HepG2 (cell line): Measurements from ENCODE around the gene SPTBN4. TPM values are rescaled to one million over a fixed set of nuclear protein-coding genes. Genes with fewer than 3 reads are reported as not detected.

ENCODE experiments used
- CSRNP2 ChIP-seq: sonication (generic); formaldehyde crosslinking; conservative IDR thresholded peaks from 2 replicates; pipeline ENCODE4 v1.8.0; 2022; ENCODE audit warnings: low read depth, missing genetic modification reagents
- E2F2 ChIP-seq: sonication (generic); formaldehyde crosslinking; IDR thresholded peaks from 2 replicates; pipeline ENCODE4 v1.4.0; 2020; ENCODE audit warnings: missing genetic modification reagents, borderline replicate concordance
- GTF2F1 ChIP-seq: fragments of 150-350 bp; IDR thresholded peaks from 2 replicates; pipeline ENCODE4 v1.6.1; 2014; ENCODE audit warnings: low read length
- HMGA1 ChIP-seq: sonication (generic); formaldehyde crosslinking; conservative IDR thresholded peaks from 2 replicates; pipeline ENCODE4 v1.4.0; 2020; ENCODE audit warnings: missing genetic modification reagents
- KMT2A ChIP-seq: sonication (generic); formaldehyde crosslinking; IDR thresholded peaks from 2 replicates; pipeline ENCODE4 v1.4.0; 2020; ENCODE audit warnings: missing genetic modification reagents
- MTA1 ChIP-seq: sonication (generic); formaldehyde crosslinking; IDR thresholded peaks from 2 replicates; pipeline ENCODE4 v1.4.0; 2020; ENCODE audit warnings: missing genetic modification reagents, mild to moderate bottlenecking, borderline replicate concordance
- PAF1 ChIP-seq: IDR thresholded peaks from 2 replicates; pipeline ENCODE4 v1.6.1; 2016; ENCODE audit warnings: missing genetic modification reagents, missing compliant biosample characterization
- REL ChIP-seq: sonication (generic); formaldehyde crosslinking; conservative IDR thresholded peaks from 2 replicates; pipeline ENCODE4 v1.8.0; 2022; ENCODE audit warnings: mild to moderate bottlenecking, missing genetic modification reagents, moderate library complexity
- SMARCE1 ChIP-seq: fragments of 450-650 bp; IDR thresholded peaks from 2 replicates; pipeline ENCODE4 v1.6.1; 2017; ENCODE audit warnings: borderline replicate concordance
- ZMYM3 ChIP-seq: sonication (generic); formaldehyde crosslinking; IDR thresholded peaks from 2 replicates; pipeline ENCODE4 v1.5.1; 2020; ENCODE audit warnings: mild to moderate bottlenecking, missing genetic modification reagents
- ZNF10 ChIP-seq: sonication (generic); formaldehyde crosslinking; IDR thresholded peaks from 2 replicates; pipeline ENCODE4 v1.4.0; 2020; ENCODE audit warnings: mild to moderate bottlenecking, low read depth, missing genetic modification reagents, borderline replicate concordance
- ZNF34 ChIP-seq: sonication (generic); formaldehyde crosslinking; IDR thresholded peaks from 2 replicates; pipeline ENCODE4 v1.4.0; 2020; ENCODE audit warnings: mild to moderate bottlenecking, missing genetic modification reagents, borderline replicate concordance
- ZNF354B ChIP-seq: sonication (generic); formaldehyde crosslinking; IDR thresholded peaks from 2 replicates; pipeline ENCODE4 v1.8.0; 2022; ENCODE audit warnings: mild to moderate bottlenecking, missing genetic modification reagents
- ZNF414 ChIP-seq: sonication (generic); formaldehyde crosslinking; IDR thresholded peaks from 2 replicates; pipeline ENCODE4 v1.5.0; 2020; ENCODE audit warnings: missing genetic modification reagents
- ZNF44 ChIP-seq: sonication (generic); formaldehyde crosslinking; IDR thresholded peaks from 2 replicates; pipeline ENCODE4 v1.5.1; 2020; ENCODE audit warnings: mild to moderate bottlenecking, missing genetic modification reagents
- ZNF563 ChIP-seq: sonication (generic); formaldehyde crosslinking; IDR thresholded peaks from 2 replicates; pipeline ENCODE4 v1.8.0; 2022; ENCODE audit warnings: mild to moderate bottlenecking, moderate library complexity, missing genetic modification reagents
- ZNF629 ChIP-seq: sonication (generic); formaldehyde crosslinking; conservative IDR thresholded peaks from 2 replicates; pipeline ENCODE4 v1.5.0; 2020; ENCODE audit warnings: missing genetic modification reagents
- ZNF75D ChIP-seq: sonication (generic); formaldehyde crosslinking; IDR thresholded peaks from 2 replicates; pipeline ENCODE4 v1.8.1; 2023; ENCODE audit warnings: missing genetic modification reagents, mild to moderate bottlenecking, borderline replicate concordance
- ZNF761 ChIP-seq: sonication (generic); formaldehyde crosslinking; conservative IDR thresholded peaks from 2 replicates; pipeline ENCODE4 v1.4.0; 2020; ENCODE audit warnings: mild to moderate bottlenecking, missing genetic modification reagents
- ZNF792 ChIP-seq: IDR thresholded peaks from 2 replicates; pipeline ENCODE4 v1.6.1; 2016
- polyA plus RNA-seq, 8 experiments: library from polyadenylated mRNA; depleted of rRNA in 3 of 8; stranded (reverse) in 7 of 8; unstranded in 1 of 8; fragments of >200 nt; fragmentation: Illumina TruSeq in 4 of 8; extraction: Trizol in 4 of 8; gene quantifications; 2 replicates each; pipeline versions ENCODE4 v1.2.1 to v1.2.3, GENCODE V29; 2011 to 2016; ENCODE audit warnings: low read depth in 4 of 8, missing spikeins in 1 of 8, mixed read lengths in 1 of 8; ENCODE audit not compliant: insufficient read depth in 1 of 8
- total RNA-seq, 5 experiments: library from RNA; depleted of rRNA; stranded (reverse); fragments of >200 nt; fragmentation: Illumina TruSeq; extraction: Trizol; gene quantifications; 2 replicates each; pipeline ENCODE4 v1.2.3, GENCODE V29; 2016; ENCODE audit warnings: low read depth in 1 of 5
- TF ChIP-seq, protein P1 (sequence below): sonication (generic); formaldehyde crosslinking; IDR thresholded peaks from 2 replicates; pipeline ENCODE4 v1.5.0; 2020; ENCODE audit warnings: missing genetic modification reagents
- TF ChIP-seq, protein P2 (sequence below), 2 experiments: sonication (generic) in 1 of 2; formaldehyde crosslinking in 1 of 2; IDR thresholded peaks; 2 replicates each; pipeline versions ENCODE4 v1.4.0 to v1.6.1; 2018 to 2020; ENCODE audit warnings: missing genetic modification reagents in 2 of 2, borderline replicate concordance in 1 of 2, low read depth in 1 of 2, mild to moderate bottlenecking in 1 of 2, missing biosample characterization in 1 of 2

The SPTBN4 gene
- total and polyA plus RNA-seq, 2 of the 13 experiments (the other 11 are each of a cell fraction or from before 2014, with no cell fraction given): 0.11 TPM

DNA sequence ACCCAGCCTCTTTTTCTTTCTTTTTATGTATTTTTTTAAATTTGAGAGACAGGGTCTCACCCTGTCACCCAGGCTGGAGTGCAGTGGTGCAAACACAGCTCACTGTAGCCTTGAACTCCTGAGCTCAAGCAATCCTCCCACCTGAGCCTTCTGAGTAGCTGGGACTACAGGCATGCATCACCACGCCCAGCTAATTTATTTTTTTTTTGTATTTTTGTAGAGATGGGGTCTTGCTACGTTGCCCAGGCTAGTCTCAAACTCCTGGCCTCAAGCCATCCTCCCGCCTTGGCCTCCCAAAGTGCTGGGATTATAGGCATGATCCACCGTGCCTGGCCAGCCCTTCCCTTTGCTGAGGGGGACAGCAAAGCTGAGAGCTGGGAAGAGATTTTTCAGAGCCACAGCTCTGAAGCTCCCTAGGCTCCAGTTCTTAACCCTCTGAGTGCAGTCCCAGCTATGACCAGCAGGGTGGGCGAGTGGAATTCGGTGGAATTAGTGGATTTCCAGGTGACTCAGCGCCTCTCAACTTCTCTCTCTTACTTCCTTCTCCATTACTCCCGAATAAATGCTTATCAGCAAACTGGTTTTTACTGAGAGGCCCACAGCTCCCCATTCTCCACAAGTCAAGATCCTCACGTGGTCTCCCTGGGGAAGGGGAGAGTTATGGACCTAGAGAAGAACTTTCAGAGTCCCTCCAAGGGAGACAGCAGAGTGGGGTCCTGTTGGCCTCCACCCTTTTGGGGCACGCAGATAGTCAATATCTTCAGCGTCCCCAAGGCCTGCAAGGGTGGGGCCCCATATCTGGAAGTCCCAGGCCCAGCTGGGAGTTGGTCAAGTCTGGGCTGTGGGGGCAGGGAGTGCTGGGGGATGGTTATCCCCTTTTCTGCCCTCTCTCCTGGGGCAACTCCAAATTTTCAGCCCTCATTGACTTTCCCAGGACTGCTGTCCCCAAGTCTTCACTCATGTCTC is 2.5 kb upstream of the SPTBN4 start (continued):
- TF ChIP-seq ZNF563 (CRISPR knock-in tag): no peak
- no peak for TF ChIP-seq REL (CRISPR knock-in tag)
- TF ChIP-seq ZNF761 (CRISPR knock-in tag): no peak
- no peak for TF ChIP-seq ZNF34
- TF ChIP-seq, protein P1, sequence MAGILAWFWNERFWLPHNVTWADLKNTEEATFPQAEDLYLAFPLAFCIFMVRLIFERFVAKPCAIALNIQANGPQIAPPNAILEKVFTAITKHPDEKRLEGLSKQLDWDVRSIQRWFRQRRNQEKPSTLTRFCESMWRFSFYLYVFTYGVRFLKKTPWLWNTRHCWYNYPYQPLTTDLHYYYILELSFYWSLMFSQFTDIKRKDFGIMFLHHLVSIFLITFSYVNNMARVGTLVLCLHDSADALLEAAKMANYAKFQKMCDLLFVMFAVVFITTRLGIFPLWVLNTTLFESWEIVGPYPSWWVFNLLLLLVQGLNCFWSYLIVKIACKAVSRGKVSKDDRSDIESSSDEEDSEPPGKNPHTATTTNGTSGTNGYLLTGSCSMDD (CRISPR knock-in tag): no peak
- no peak for TF ChIP-seq ZNF10 (CRISPR knock-in tag)
- no peak for TF ChIP-seq CSRNP2 (CRISPR knock-in tag)
- no peak for TF ChIP-seq MTA1 (CRISPR knock-in tag)
- TF ChIP-seq ZNF75D (CRISPR knock-in tag): no peak
- TF ChIP-seq, protein P2, sequence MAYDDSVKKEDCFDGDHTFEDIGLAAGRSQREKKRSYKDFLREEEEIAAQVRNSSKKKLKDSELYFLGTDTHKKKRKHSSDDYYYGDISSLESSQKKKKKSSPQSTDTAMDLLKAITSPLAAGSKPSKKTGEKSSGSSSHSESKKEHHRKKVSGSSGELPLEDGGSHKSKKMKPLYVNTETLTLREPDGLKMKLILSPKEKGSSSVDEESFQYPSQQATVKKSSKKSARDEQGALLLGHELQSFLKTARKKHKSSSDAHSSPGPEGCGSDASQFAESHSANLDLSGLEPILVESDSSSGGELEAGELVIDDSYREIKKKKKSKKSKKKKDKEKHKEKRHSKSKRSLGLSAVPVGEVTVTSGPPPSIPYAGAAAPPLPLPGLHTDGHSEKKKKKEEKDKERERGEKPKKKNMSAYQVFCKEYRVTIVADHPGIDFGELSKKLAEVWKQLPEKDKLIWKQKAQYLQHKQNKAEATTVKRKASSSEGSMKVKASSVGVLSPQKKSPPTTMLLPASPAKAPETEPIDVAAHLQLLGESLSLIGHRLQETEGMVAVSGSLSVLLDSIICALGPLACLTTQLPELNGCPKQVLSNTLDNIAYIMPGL (CRISPR knock-in tag; IDR thresholded peaks at IDR 0.05; ENCODE audit: borderline replicate concordance in 1 of 2, low read depth in 1 of 2): peak in 1 of 2 experiments; percentile 58; a peak in 1 of 4 replicates
- TF ChIP-seq ZNF44 (CRISPR knock-in tag): no peak
- no peak for TF ChIP-seq E2F2 (CRISPR knock-in tag)
- TF ChIP-seq GTF2F1: no peak
- TF ChIP-seq SMARCE1: no peak
- TF ChIP-seq ZMYM3 (CRISPR knock-in tag): 0 out of 2 replicates have a peak, but pooled peaks have one; percentile 12
- TF ChIP-seq ZNF629 (CRISPR knock-in tag): no peak
- no peak for TF ChIP-seq ZNF414 (CRISPR knock-in tag)
- TF ChIP-seq ZNF354B (CRISPR knock-in tag): no peak
- TF ChIP-seq KMT2A (CRISPR knock-in tag): no peak
- TF ChIP-seq HMGA1 (CRISPR knock-in tag): no peak
- TF ChIP-seq PAF1 (CRISPR knock-in tag): no peak
- no peak for TF ChIP-seq ZNF792
